Panc1 (cell line): ENCODE results near the gene DENND5B.

Experiments
- CTCF ChIP-seq: fragments of 450-650 bp; IDR thresholded peaks from 2 replicates; pipeline ENCODE4 v1.5.1; 2017; ENCODE audit warnings: mild to moderate bottlenecking
- POLR2AphosphoS5 ChIP-seq: IDR thresholded peaks from 2 replicates; pipeline ENCODE4 v1.6.1; 2012; ENCODE audit warnings: mild to moderate bottlenecking, low read depth, low read length, moderate library complexity
- REST ChIP-seq, 2 experiments: IDR thresholded peaks; 2 replicates each; pipeline ENCODE4 v1.6.1; 2011 to 2012; ENCODE audit warnings: low read depth in 2 of 2, control low read depth in 1 of 2, low read length in 1 of 2, mild to moderate bottlenecking in 1 of 2, moderate library complexity in 1 of 2; ENCODE audit not compliant: insufficient read depth in 1 of 2

DNA sequence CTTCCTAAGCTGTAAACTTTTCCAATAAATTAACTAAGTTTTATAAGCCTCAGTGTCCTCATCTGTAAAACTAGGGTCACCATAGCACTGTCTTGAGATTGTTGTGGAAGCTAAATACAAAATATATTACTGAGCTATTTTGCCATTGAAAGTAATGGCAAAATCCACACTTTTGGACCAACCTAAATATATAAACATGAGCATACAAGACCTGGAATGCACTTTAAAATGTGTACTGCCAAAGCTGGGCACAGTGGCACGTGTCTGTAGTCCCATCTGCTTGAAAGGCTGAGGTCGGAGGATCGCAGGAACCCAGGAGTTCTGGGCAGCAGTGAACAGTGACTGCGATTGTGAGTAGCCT is 235.2 kb downstream of the DENND5B start:
- TF ChIP-seq POLR2AphosphoS5 (no peak), CTCF (no peak), REST (IDR thresholded peaks at IDR 0.05; ENCODE audit: insufficient read depth in 1 of 2, low read depth in 2 of 2, low read length in 1 of 2) (no peak)
